H1 (cell line): ENCODE measurements around the gene FGD4. TPM values are rescaled to one million over a fixed set of nuclear protein-coding genes. Genes with fewer than 3 reads are reported as not detected.

Experiments used
- CTCF ChIA-PET: fragments of 300-600 bp; sonication (Branson Sonifier 250); formaldehyde crosslinking; loops from one replicate; lab custom pipeline; 2021; ENCODE audit not compliant: partially characterized antibody; lab: Charles Lee
- POLR2A ChIA-PET: fragments of 300-600 bp; sonication (Branson Sonifier 250); formaldehyde crosslinking; loops from one replicate; lab custom pipeline; 2021; ENCODE audit warnings: inconsistent platforms; ENCODE audit not compliant: partially characterized antibody; lab: Charles Lee
- DNase-seq, 2 experiments: peaks; one replicate each; pipeline versions ENCODE4 v3.0.0 to v3.0.0-alpha.2; 2010 to 2022; ENCODE audit warnings: low spot score in 2 of 2, low read depth in 1 of 2, mixed read lengths in 1 of 2
- FAIRE-seq: peaks from 2 replicates; lab custom pipeline; 2011; peaks lifted over from hg19 to GRCh38; lab: Jason Lieb, UNC
- H2AFZ ChIP-seq: 2 replicates; pipeline ENCODE4 v1.8.1; 2012; ENCODE audit warnings: low read length, inconsistent platforms
- H2AK5ac ChIP-seq: 2 replicates; pipeline ENCODE4 v1.6.1; 2013; ENCODE audit warnings: low read depth, low read length
- H2BK120ac ChIP-seq: replicated peaks from 2 replicates; pipeline ENCODE3; 2013; ENCODE audit warnings: low read depth, low read length, inconsistent platforms
- H2BK12ac ChIP-seq: 2 replicates; pipeline ENCODE4 v1.6.1; 2013; ENCODE audit warnings: low read depth, low read length
- H2BK15ac ChIP-seq: 2 replicates; pipeline ENCODE4 v1.6.1; 2013; ENCODE audit warnings: low read length
- H2BK20ac ChIP-seq: 2 replicates; pipeline ENCODE4 v1.6.1; 2013; ENCODE audit warnings: low read length
- H2BK5ac ChIP-seq: 2 replicates; pipeline ENCODE4 v1.6.1; 2013; ENCODE audit warnings: low read depth, low read length
- H3K14ac ChIP-seq: 2 replicates; pipeline ENCODE4 v1.6.1; 2013; ENCODE audit warnings: inconsistent platforms; ENCODE audit not compliant: insufficient read length
- H3K18ac ChIP-seq: 2 replicates; pipeline ENCODE4 v1.6.1; 2013; ENCODE audit warnings: low read length; ENCODE audit errors: extremely low read depth
- H3K23ac ChIP-seq: 2 replicates; pipeline ENCODE4 v1.6.1; 2013; ENCODE audit warnings: inconsistent platforms; ENCODE audit not compliant: insufficient read length
- H3K23me2 ChIP-seq: 2 replicates; pipeline ENCODE4 v1.6.1; 2013; ENCODE audit warnings: low read depth, low read length
- H3K27ac ChIP-seq: 2 replicates; pipeline ENCODE4 v1.6.1; 2011; ENCODE audit warnings: low read depth, low read length, inconsistent platforms
- H3K27me3 ChIP-seq, 4 experiments: replicated peaks in 1 of 4; 1 replicate in 1 of 4; 2 replicates in 3 of 4; pipeline versions ENCODE4 v1.6.1 to v1.8.1; 2011 to 2013; ENCODE audit warnings: low read length in 3 of 4, mild to moderate bottlenecking in 3 of 4, inconsistent platforms in 2 of 4, mixed read lengths in 2 of 4, moderate library complexity in 1 of 4; ENCODE audit not compliant: control insufficient read depth in 3 of 4, insufficient read depth in 3 of 4; ENCODE audit errors: extremely low read depth in 1 of 4
- H3K36me3 ChIP-seq, 4 experiments: 2 replicates each; pipeline versions ENCODE4 v1.6.1 to v1.8.1; 2011 to 2013; ENCODE audit warnings: mild to moderate bottlenecking in 4 of 4, low read length in 3 of 4, moderate library complexity in 2 of 4, control low read depth in 1 of 4, inconsistent platforms in 1 of 4; ENCODE audit not compliant: insufficient read depth in 4 of 4, control insufficient read depth in 2 of 4
- H3K4ac ChIP-seq: replicated peaks from 2 replicates; pipeline ENCODE3; 2013; ENCODE audit warnings: low read length, low read depth, mixed read lengths, inconsistent platforms; ENCODE audit not compliant: insufficient read length
- H3K4me1 ChIP-seq, 4 experiments: replicated peaks in 1 of 4; 1 replicate in 1 of 4; 2 replicates in 3 of 4; pipeline versions ENCODE4 v1.6.1 to v1.8.1; 2011 to 2013; ENCODE audit warnings: low read length in 3 of 4, inconsistent platforms in 2 of 4, mixed read lengths in 1 of 4; ENCODE audit not compliant: insufficient read depth in 4 of 4, control insufficient read depth in 3 of 4
- H3K4me2 ChIP-seq, 2 experiments: 2 replicates each; pipeline versions ENCODE4 v1.6.1 to v1.8.1; 2011 to 2013; ENCODE audit warnings: low read depth in 2 of 2, low read length in 2 of 2, control low read depth in 1 of 2, inconsistent platforms in 1 of 2, mild to moderate bottlenecking in 1 of 2; ENCODE audit not compliant: insufficient read depth in 1 of 2
- H3K4me3 ChIP-seq, 4 experiments: fragments of 200-600, 300-600 bp in 1 of 4; sonication (generic), shearing (Covaris generic), sonication (Bioruptor Twin) in 1 of 4; 2 replicates each; pipeline versions ENCODE4 v1.5.1 to v1.8.1; 2011 to 2016; ENCODE audit warnings: low read length in 4 of 4, low read depth in 3 of 4, control low read depth in 2 of 4, inconsistent platforms in 2 of 4, mild to moderate bottlenecking in 2 of 4, mixed read lengths in 1 of 4, moderate library complexity in 1 of 4; ENCODE audit not compliant: insufficient read depth in 2 of 4; ENCODE audit errors: extremely low read depth in 1 of 4
- H3K56ac ChIP-seq: replicated peaks from 2 replicates; pipeline ENCODE3; 2013; ENCODE audit warnings: low read depth, mild to moderate bottlenecking, mixed read lengths, low read length, inconsistent platforms; ENCODE audit not compliant: insufficient read length
- H3K79me1 ChIP-seq: 2 replicates; pipeline ENCODE4 v1.6.1; 2013; ENCODE audit warnings: low read depth, low read length, control low read depth
- H3K79me2 ChIP-seq, 2 experiments: 2 replicates each; pipeline versions ENCODE4 v1.6.1 to v1.8.1; 2012 to 2013; ENCODE audit warnings: low read length in 2 of 2, mild to moderate bottlenecking in 2 of 2, inconsistent platforms in 1 of 2; ENCODE audit not compliant: insufficient read depth in 2 of 2, control insufficient read depth in 1 of 2
- H3K9ac ChIP-seq, 4 experiments: replicated peaks in 1 of 4; 1 replicate in 1 of 4; 2 replicates in 3 of 4; pipeline versions ENCODE4 v1.6.1 to v1.8.1; 2011 to 2013; ENCODE audit warnings: low read depth in 3 of 4, low read length in 3 of 4, control low read depth in 2 of 4, mild to moderate bottlenecking in 2 of 4, moderate library complexity in 2 of 4, inconsistent platforms in 1 of 4; ENCODE audit errors: extremely low read depth in 1 of 4
- H3K9me3 ChIP-seq, 2 experiments: 2 replicates each; pipeline versions ENCODE4 v1.6.1 to v1.8.1; 2012 to 2013; ENCODE audit warnings: mild to moderate bottlenecking in 2 of 2, moderate library complexity in 2 of 2, control low read depth in 1 of 2, inconsistent platforms in 1 of 2, low read depth in 1 of 2, low read length in 1 of 2, mixed read lengths in 1 of 2; ENCODE audit not compliant: insufficient read depth in 2 of 2
- H4K20me1 ChIP-seq, 2 experiments: replicated peaks in 1 of 2; 2 replicates each; pipeline versions ENCODE3 to v1.8.1; 2011 to 2013; ENCODE audit warnings: inconsistent platforms in 2 of 2, low read length in 2 of 2, mild to moderate bottlenecking in 1 of 2; ENCODE audit not compliant: insufficient read depth in 2 of 2, control insufficient read depth in 1 of 2
- H4K5ac ChIP-seq: 2 replicates; pipeline ENCODE4 v1.6.1; 2013; ENCODE audit warnings: low read length, low read depth, mixed read lengths, inconsistent platforms; ENCODE audit not compliant: insufficient read length
- H4K8ac ChIP-seq: 2 replicates; pipeline ENCODE4 v1.8.0; 2013; ENCODE audit warnings: mild to moderate bottlenecking, moderate library complexity, low read length, inconsistent platforms; ENCODE audit not compliant: insufficient read depth; ENCODE audit errors: extremely low read depth
- H4K91ac ChIP-seq: replicated peaks from 2 replicates; pipeline ENCODE3; 2013; ENCODE audit warnings: low read length, mixed read lengths, inconsistent platforms; ENCODE audit not compliant: insufficient read length
- ASH2L ChIP-seq: fragments of 200-600, 300-600 bp; sonication (generic); IDR thresholded peaks from one replicate; pipeline ENCODE4 v1.7.1; 2017; ENCODE audit warnings: low read length
- ATF2 ChIP-seq: IDR thresholded peaks from 2 replicates; pipeline ENCODE4 v1.6.1; 2012; ENCODE audit warnings: low read length, inconsistent platforms
- EZH2 ChIP-seq: fragments of 200-600 bp; sonication (generic); IDR thresholded peaks from 2 replicates; pipeline ENCODE4 v1.7.1; 2012; ENCODE audit warnings: low read depth, mild to moderate bottlenecking, moderate library complexity, low read length, inconsistent platforms; ENCODE audit not compliant: severe bottlenecking
- GTF2F1 ChIP-seq: IDR thresholded peaks from 2 replicates; pipeline ENCODE4 v1.6.1; 2012; ENCODE audit warnings: low read depth, low read length, improper control_type of control experiment, borderline replicate concordance
- HDAC6 ChIP-seq: IDR thresholded peaks from one replicate; pipeline ENCODE4 v1.7.1; 2012; ENCODE audit warnings: low read depth, mild to moderate bottlenecking, inconsistent platforms, low read length, moderate library complexity
- MAFK ChIP-seq: IDR thresholded peaks from 2 replicates; pipeline ENCODE4 v1.6.1; 2012; ENCODE audit warnings: low read depth, mild to moderate bottlenecking, improper control_type of control experiment, low read length
- MAX ChIP-seq: IDR thresholded peaks from 2 replicates; pipeline ENCODE4 v1.6.1; 2012; ENCODE audit warnings: inconsistent platforms
- NANOG ChIP-seq: IDR thresholded peaks from 2 replicates; pipeline ENCODE4 v1.6.1; 2011; ENCODE audit warnings: low read length, low read depth, mild to moderate bottlenecking, inconsistent platforms; ENCODE audit not compliant: insufficient read depth, poor library complexity, severe bottlenecking
- NRF1 ChIP-seq: IDR thresholded peaks from 2 replicates; pipeline ENCODE4 v1.6.1; 2011; ENCODE audit warnings: mild to moderate bottlenecking, low read depth, low read length, improper control_type of control experiment
- POLR2A ChIP-seq, 2 experiments: IDR thresholded peaks; 1 replicate in 1 of 2; 2 replicates in 1 of 2; pipeline ENCODE4 v1.6.1; 2011; ENCODE audit warnings: low read depth in 2 of 2, low read length in 2 of 2, mild to moderate bottlenecking in 2 of 2; ENCODE audit errors: control extremely low read depth in 1 of 2
- WGBS, 2 experiments: shearing (Covaris generic) in 1 of 2; methylation state at CpG; one replicate each; pipeline versions ENCODE4 v1.1.6 to v1.1.7; 2013 to 2015; ENCODE audit warnings: low lambda C conversion rate in 2 of 2, mixed read lengths in 2 of 2, inconsistent platforms in 1 of 2, low coverage in 1 of 2, missing lambda C conversion rate in 1 of 2; ENCODE audit not compliant: insufficient replicate concordance in 2 of 2, insufficient coverage in 1 of 2, insufficient read length in 1 of 2; ENCODE audit errors: extremely low coverage in 1 of 2, missing lambda C conversion rate in 1 of 2; 5-methylcytosine and 5-hydroxymethylcytosine counted together
- polyA plus RNA-seq, 7 experiments: library from polyadenylated mRNA; depleted of rRNA in 3 of 7; stranded (reverse) in 5 of 7; unstranded in 2 of 7; fragments of >200 nt in 5 of 7; fragments of 200-250 nt in 2 of 7; gene quantifications; 1 replicate in 5 of 7; 2 replicates in 1 of 7; 4 replicates in 1 of 7; pipeline versions ENCODE4 v1.2.1 to v1.2.3, GENCODE V29; 2011 to 2013; ENCODE audit warnings: missing spikeins in 2 of 7, mixed read lengths in 2 of 7
- total RNA-seq: library from RNA; stranded (reverse); fragmentation: NEBNext Ultra II Directional; extraction: Animal tissue kit (Norgen Biotek cat#: 25700); gene quantifications from 2 replicates; pipeline ENCODE4 v1.2.1, GENCODE V29; 2021

The FGD4 gene
- total and polyA plus RNA-seq, 2 of the 8 experiments (the other 6 are each of a cell fraction or from before 2014, with no cell fraction given), result 8.5 to 48.2 TPM

GRCh38 chr12:32466986-32467711 is 67.8 kb downstream of the FGD4 start:
- Histone ChIP-seq H3K9me3 (no peaks in the 10 kb centered on the region), H3K4me1 (peaks cover 0 to 3% (median 0%) of the 10 kb centered on the region in 4 experiments; a peak in 1 of 7 replicates), H2BK20ac (no peak overlapping the region), H2BK12ac (no peak overlapping the region), H3K27ac (no peak overlapping the region), H3K4me3 (no peak overlapping the region), H4K20me1 (peaks cover 0 to 5% of the 10 kb centered on the region in 2 experiments), H2BK5ac (no peak overlapping the region), H3K23ac (no peak overlapping the region), H2BK15ac (no peak overlapping the region), H3K18ac (no peak overlapping the region), H3K36me3 (peaks cover 0 to 11% (median 2%) of the 10 kb centered on the region in 4 experiments; a peak in 4 of 8 replicates), H3K27me3 (no peaks in the 10 kb centered on the region), H2AK5ac (no peak overlapping the region), H3K56ac (no peak overlapping the region), H4K91ac (no peak overlapping the region), H3K79me2 (peaks cover 0 to 90% of the 10 kb centered on the region in 2 experiments; a peak in 3 of 4 replicates), H3K4me2 (no peak overlapping the region), H2BK120ac (no peak overlapping the region), H3K4ac (no peak overlapping the region), H4K5ac (no peak overlapping the region), H2AFZ (no peak overlapping the region), H4K8ac (no peak overlapping the region), H3K9ac (no peak overlapping the region), H3K14ac (no peak overlapping the region), H3K23me2 (no peaks in the 10 kb centered on the region), H3K79me1 (peaks cover 10% of the 10 kb centered on the region)
- FAIRE-seq (no peak), DNase-seq (no peak)
- ChIA-PET POLR2A (interaction anchor here (1.0 to 5.1 kb wide), 5 partner anchors 10 to 69 kb away, joined by 3 to 19 read pairs (median 7); no protein-coding TSS in a partner anchor), CTCF (interaction anchor here (0.9 to 2.4 kb wide), 4 partner anchors 11 to 204 kb away, joined by 3 to 13 read pairs (median 4); no protein-coding TSS in a partner anchor)
- WGBS, 2 experiments, result 55% methylated on average over 2 of the region's 2 CpGs; no CpG with 5 or more reads in 1 of the 2 experiments
- TF ChIP-seq MAFK, result no peak
- no peak for TF ChIP-seq NRF1
- no peak for TF ChIP-seq POLR2A (IDR thresholded peaks at IDR 0.05; ENCODE audit: control extremely low read depth in 1 of 2, low read depth in 2 of 2, low read length in 2 of 2)
- TF ChIP-seq ASH2L, result no peak
- no peak for TF ChIP-seq MAX
- no peak for TF ChIP-seq NANOG
- no peak for TF ChIP-seq ATF2
- TF ChIP-seq GTF2F1, result no peak
- no peak for TF ChIP-seq EZH2
- TF ChIP-seq HDAC6, result no peak
